Measurements from ENCODE around the gene LAMA4.

The LAMA4 gene

GRCh38 chr6:112065426-112065986, 188.9 kb downstream of the LAMA4 start:
- no peak for DNase-seq (ENCODE audit: low read depth, low spot score)
- no peak overlapping the region for H3K4me3 ChIP-seq (ENCODE audit: low read length)

- DNase-seq (ENCODE audit: low read depth, low spot score) = no peak
- H3K4me3 ChIP-seq (ENCODE audit: low read length) = no peak overlapping the region
Observed at GRCh38 chr6:112062966-112063365, 191.4 kb downstream of the LAMA4 start.

- no peak overlapping the region for H3K4me3 ChIP-seq (ENCODE audit: low read length)
- no peak for DNase-seq (ENCODE audit: low read depth, low spot score)
Observed at GRCh38 chr6:112061605-112062004, 192.8 kb downstream of the LAMA4 start.

All from Jurkat, Clone E6-1 (cell line).